Testis (tissue), 2 donors: Measurements from ENCODE around the gene SLC29A3.

Experiments used
- CTCF ChIP-seq, 3 experiments: fragments of 450-650 bp in 2 of 3; fragments of 200-600 bp in 1 of 3; sonication (generic) in 1 of 3; IDR thresholded peaks; one replicate each; pipeline ENCODE4 v1.5.1; 2016 to 2019; ENCODE audit warnings: antibody characterized with exemption in 3 of 3, mild to moderate bottlenecking in 2 of 3, moderate library complexity in 1 of 3
- POLR2A ChIP-seq: fragments of 450-650 bp; IDR thresholded peaks from one replicate; pipeline ENCODE4 v1.6.1; 2017; ENCODE audit warnings: antibody characterized with exemption, mild to moderate bottlenecking, moderate library complexity

GRCh38 chr10:71293446-71294084 lies 25.5 kb upstream of the SLC29A3 start:
- no peak for TF ChIP-seq CTCF (IDR thresholded peaks at IDR 0.05)
- no peak for TF ChIP-seq POLR2A
